Activated T-cell treated with anti-CD3 and anti-CD28 coated beads for 1 hour (primary cell): ENCODE results near the gene PMPCA.

Source experiments
- DNase-seq: peaks from one replicate; pipeline ENCODE4 v3.0.0-alpha.2; 2020; ENCODE audit warnings: low read depth

The PMPCA gene

DNA sequence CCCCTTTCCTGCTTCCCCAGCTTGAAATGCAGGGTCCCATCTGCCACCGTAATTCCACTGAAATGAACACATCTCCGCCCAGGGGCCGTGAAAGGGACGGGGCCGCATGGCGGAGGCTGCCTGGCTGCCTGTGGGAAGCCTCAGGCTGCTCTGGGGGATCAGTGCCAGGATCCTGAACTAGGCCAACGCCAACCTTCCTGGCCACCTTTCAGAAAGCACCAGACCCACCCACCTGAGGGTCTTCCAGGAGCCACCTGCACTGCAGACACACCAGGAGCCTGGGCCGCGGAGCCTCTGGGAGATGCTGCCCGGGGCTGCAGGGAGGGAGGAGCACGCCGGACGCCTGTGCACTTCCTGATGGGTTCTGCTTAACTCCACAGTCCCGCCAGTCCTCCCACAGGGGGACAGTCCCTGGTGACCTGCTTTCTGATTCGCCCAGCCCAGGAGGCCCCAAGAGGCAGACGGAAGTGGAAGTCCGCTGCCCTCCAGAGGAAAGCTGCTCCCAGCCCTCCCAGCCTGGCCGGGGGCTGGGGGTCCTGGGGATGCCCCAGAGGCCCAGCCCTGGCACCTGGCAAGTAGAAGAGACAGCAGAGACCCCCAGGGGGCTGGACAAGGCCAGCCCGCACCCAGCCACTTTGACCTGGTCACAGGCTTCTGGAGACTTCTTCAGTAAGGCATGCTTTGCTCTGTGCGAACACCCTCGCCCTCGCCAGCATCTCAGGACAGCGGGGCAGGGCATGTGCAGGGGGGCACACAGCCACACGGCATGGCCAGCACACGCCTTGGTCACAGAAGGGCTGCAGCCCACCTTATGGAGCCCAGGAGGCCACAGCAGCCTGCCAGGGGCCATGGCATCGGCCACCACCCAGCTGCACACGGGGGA lies 36.9 kb upstream of the PMPCA start, which contains the start of gene CARD9:
Gene CARD9, minus strand, starts transcription at position 370 of the 883 bp plus-strand sequence. CDS start 1,591 bp downstream, outside the sequence.
- DNase-seq, result no peak

DNA sequence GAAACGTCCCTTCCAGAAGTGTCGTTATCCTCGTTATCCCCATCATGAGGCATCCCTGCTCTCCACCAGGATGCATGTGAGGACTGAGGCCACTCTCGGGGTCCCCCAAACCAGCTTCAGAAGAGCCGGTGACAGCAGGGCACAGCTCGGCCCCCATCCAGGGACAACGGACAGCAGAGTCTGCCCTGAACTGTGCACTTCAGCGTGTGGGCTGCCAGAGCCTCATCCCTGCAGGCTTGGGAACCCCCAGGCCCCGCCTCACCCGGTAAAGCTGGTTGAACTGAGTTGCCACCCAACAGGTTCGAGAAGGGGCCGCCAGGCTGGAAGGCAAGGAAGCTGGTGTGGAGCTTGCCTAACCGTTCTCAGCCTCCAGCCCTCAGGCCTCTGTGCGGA lies 36.3 kb upstream of the PMPCA start:
- no peak for DNase-seq

DNA sequence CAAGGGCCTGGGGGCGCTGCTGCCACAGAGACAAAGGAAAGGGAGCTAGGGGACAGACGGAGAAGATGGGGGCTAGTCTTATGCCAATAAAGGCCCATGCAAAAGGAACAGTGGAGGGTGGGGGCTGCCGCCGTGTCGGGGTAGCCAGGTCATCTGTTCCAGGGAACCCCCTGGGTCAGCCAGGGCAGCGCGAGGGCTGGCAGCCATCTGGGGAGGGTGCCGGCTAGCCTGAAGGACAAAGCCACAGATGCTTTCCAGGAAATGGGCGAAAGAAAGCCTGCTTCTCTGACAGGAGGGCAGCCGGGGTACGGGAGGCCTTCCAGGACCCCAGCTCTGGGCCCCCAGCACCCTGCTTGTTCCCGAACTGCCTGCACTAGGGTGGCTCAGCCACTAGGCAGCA lies 35.4 kb upstream of the PMPCA start:
- DNase-seq, result no peak

DNA sequence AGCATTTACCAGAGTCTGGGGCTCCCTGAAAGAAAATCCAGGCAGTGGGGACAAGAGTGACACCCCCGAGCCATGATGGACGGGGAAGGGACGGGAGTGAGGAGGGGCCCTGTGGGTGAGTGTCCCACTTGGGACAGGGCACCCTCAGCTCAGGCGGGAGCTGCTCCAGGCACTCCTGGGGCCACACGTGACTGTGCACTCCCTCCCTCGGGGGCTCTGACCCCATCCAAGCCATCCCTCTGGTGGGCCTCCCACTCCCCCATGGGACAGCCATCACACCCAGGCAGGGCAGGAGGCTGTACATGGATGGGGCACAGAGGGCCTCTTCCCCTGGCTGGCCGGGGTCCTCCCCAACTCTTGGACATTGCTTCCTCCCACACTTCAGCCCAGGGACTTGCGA lies 34.0 kb upstream of the PMPCA start:
- no peak for DNase-seq

DNA sequence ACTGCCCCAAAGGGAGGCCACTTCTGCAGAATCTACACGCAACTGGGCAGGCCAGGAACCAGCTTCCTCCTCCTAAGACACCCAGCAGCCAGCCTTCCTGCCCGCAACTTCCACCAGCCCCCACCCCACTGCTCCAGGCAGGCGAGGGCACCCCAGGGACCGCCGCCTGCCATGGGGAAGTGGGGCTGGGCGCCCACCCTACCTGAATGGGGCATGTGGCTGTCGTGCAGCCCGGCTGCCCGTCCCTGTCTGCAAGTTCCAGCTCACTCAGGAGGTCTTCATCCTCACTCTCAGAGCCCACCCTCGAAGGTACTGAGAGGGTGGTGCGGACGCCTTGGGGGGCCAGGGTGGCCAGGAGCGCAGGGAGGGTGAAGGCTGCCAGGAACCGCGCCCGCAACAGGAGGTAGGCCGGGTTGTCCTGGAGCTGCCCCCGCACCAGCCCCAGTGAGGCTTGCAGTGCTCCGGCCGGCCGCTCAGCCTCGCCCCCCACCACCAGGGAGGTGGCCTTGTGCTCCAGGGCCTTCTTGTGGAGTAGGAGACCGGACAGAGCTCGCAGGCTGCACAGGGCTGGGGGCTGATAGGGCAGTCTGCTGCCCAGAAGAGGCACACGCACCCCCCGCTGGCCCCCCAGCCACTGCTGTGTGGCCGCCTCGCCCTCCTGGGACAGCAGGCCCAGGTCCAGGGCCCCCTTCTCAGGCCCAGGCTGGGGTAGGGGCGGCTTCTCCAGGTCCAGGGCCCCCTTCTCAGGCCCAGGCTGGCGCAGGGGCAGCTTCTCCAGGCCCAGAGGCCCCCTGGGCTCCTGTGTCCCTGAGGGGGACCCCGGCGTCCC lies 32.9 kb upstream of the PMPCA start:
- no peak for DNase-seq

DNA sequence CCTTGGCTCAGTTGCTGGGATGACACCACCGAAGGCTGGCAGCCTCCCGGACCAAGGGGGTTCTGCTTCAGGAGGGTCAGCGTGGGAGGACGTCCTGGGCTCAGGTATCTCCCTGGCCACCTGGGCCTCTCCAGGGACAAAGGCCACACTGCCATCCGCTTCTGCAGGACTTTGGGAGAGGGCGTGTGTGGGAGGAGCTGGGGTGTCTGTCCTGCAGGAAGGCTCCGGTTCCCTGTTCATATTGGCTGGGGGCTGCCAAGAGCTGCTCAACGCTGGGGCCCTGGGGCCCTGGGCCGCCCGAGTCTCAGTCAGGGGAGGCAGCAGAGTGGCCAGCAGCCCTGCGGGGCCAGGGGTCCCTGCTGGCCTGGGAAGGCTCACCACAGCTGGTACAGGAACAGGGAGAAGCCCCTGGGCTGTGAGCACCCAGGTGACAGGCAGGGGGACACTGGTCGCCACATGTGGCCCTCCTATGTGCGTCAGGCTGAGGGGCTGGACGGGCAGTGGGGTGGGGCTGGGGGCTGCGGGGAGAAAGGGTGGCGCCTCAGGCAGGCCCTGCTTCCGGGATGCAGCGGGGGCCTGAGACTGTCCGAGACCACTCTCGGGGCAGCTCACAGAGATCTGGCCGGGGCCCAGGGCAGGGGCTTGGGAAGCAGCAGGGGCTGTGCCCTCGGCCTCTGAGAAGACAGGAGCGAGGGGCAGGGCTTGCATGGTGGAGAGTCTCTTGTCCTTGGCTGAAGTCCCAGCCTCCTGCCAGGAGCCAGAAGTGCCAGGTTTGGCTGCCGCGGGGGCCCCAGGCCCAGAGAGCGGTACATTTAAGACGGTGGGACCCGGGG lies 32.1 kb upstream of the PMPCA start:
- no peak for DNase-seq

DNA sequence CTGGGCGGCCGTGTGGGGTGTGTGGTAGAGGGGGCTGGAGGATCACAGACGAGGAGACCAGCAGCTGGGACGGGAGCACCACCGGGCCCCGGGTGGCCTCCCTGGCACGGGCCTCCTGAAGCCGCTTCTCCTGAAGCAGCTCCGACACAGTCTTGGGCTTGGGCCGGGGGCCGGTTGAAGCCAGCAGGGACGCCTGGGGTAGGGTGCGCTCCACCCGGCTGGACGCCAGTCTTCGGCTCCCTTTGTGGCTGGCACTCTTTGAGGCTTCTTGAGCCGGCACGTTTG lies 31.5 kb upstream of the PMPCA start:
- DNase-seq, result no peak

DNA sequence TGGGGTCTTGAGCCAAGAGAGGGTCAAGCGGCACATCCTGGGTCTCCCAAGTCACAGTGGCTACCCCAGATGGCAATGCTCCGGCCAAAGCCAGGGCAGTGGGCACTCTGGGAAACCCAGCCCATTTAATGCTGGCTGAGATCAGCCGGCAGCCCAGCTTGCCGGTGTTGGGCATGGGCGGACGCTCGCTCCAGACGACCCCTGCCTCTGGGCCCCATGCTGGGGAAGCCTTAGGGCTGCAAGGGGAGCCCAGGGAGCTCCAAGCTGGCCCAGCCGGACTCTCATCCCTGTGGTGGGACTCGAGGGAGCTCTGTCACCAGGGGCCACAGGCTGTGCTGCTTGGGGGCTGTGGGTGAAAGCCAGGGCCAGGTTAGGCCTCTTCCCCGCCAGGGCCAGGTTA lies 31.1 kb upstream of the PMPCA start:
- DNase-seq, result no peak

DNA sequence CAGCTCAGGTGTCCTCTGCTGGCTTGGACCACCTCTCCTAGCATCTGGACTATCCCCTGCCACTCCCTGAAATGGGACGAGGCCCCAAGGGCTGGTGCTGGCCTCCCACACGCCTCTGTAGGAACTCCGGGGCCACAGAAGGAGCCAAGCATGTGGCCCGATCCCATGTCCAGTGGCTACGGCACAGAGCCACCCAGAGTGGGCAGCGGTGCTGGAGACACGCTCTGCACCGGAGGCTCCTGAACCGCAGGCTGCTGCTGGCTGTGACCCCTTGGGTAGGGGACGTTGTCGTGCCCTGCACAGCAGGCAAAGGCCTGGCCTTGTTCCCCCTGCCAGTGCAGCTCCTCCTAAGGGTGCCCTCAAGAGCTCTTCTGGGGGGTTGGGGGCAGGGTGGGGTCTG lies 30.6 kb upstream of the PMPCA start:
- DNase-seq, result no peak

DNA sequence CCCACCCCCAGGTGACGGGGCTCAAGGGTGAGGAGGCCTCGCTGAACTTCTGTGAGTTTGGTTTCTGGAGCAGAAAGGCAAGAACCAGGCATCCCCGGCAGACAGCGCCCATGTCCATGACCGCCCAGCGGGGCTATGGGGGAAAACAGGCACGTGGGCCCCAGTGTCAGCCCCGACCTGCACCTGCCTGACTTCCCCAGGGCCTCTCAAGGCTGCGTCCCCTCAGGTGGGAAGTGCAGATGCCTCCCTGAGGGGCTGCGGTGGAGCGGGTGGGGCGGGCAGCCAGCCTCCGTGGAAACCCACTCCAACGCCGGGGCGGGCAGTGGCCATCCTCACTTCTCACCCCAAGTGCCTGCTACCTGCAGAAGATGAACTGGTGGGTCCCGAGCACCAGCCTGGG lies 30.1 kb upstream of the PMPCA start:
- no peak for DNase-seq

DNA sequence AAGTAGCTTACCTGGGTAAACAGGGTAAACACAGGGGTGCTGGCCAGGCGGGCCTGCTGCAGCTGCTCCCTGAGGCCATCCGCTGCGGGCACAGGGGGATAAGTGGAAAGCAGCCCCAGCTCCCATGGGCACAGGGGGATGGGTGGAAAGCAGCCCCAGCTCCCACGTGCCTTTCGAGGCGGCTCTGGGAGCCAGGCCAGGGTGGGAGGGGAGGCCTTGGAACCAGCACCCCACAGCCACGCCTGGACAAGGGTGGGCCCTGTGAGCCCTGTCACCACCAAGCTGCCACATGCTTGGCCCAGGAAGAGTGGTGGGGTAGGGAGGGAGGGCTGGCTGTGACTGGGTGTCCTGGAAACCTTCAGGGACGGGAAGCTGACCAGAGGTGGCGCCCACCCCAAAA lies 29.1 kb upstream of the PMPCA start:
- no peak for DNase-seq

DNA sequence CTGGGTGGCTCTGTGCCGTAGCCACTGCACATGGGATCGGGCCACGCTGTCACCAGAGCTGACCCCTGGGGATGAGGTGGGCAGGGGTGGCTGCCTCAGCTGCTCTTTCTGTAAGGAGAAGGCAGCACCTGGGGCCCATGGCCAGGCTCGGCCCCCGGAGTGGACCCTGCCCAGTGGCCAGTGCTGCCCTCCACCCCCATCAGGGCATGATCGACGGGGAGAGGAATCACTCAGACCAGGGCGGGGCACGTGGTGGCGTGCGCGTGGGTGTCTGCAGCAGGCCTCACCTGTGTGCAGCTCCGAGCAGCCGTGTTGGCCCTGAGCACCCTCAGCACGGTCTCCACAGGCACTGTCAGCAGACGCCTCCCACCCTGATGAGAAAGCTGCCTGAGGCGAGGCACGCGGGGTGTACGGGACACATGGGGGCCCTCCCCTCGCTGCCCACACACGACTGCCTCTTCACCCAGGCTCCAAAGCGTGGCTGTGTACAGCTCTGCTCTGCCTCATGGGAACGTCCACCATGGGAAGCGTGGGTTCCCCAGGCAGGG lies 28.4 kb upstream of the PMPCA start:
- no peak for DNase-seq

DNA sequence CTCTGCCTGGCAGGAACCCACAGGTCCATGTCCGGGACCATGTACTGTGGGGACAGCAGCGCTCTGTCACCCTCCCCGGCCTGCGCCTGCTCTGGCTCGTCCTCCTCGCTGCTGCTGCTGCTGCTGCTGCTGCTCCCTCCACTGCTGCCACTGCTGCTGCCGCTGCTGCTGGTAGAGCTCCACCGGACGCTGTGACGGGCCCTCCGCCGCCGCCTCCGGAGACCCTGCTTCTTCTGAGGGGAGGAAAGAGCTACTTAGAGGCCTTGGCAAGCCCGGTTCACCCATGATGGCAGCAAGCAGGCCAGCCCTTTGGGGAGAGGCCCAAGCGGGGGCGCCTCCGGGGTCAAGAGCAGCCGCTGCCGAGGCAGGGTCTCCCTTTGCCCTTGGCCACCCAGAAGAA lies 27.0 kb upstream of the PMPCA start:
- DNase-seq, result no peak

DNA sequence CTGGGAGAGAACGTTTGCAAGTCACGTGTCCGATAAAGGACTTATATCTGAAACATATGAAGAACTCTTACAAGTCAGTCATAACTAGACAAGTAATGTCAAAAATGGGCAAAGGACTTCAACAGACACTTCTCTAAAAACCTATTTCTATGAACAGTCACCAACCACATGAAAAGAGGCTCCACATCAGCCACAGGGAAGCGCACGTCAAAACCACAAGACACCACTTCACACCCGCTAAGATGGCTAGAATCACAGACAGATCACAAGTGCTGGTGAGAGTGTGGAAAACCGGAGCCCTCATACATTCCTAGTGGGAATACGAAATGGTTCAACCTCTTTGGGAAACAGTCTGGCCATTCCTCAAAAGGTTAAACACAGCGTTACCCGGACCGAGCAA lies 25.4 kb upstream of the PMPCA start:
- DNase-seq, result no peak

DNA sequence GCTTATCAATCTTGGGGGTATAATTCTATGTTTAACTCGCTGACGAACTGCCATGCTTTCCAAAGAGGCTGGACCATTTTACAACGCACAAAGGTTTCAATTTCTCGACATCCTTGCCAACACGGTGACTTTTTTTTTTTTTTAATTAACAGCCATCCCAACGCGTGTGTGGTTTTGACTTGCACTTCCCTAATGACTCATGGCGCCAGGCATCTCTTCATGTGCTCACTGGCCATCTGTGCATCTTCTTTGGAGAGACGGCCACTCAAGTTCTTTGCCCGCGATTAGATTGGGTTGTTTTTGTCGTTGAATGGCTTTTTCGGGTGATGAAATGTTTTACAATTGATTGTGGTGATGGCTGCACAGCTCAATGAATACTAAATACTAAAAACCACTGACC lies 24.4 kb upstream of the PMPCA start:
- no peak for DNase-seq

DNA sequence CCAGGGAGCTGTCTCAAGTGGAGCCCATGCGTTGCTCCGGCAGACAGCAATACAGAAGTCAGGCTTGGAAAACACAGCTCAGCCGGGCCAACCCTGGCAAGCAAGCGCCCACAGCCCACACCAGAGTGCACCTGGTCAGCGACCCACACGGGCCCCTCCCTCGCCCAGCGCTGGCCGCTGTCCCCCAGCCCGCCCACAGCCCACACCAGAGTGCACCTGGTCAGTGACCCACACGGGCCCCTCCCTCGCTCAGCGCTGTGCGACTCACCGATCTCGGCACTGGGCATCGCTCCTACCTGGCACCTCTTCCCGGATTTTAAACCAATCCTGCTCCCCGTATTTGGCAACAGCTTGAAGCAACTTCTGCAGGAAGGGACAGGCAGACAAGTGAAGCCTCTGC lies 23.2 kb upstream of the PMPCA start:
- DNase-seq, result no peak

DNA sequence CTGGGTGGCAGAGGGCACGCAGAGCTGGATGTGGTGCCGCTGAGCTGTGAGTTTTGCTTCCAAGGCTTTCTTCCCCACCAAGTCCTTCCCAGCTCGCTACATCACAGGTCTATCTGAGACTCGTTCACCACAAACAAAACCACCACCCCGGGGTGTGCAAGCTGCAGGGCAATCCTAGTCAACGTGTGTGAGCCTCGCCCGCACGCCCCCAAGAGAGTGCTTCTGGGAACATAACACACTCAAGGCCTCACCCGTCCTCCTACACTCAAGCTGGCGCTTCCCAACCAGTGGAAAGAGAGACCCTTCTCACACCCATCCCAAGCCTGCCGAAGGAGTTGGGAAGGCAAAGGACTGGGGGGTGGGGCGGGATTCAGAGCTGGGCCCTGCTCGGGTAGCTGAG lies 21.1 kb upstream of the PMPCA start:
- no peak for DNase-seq

DNA sequence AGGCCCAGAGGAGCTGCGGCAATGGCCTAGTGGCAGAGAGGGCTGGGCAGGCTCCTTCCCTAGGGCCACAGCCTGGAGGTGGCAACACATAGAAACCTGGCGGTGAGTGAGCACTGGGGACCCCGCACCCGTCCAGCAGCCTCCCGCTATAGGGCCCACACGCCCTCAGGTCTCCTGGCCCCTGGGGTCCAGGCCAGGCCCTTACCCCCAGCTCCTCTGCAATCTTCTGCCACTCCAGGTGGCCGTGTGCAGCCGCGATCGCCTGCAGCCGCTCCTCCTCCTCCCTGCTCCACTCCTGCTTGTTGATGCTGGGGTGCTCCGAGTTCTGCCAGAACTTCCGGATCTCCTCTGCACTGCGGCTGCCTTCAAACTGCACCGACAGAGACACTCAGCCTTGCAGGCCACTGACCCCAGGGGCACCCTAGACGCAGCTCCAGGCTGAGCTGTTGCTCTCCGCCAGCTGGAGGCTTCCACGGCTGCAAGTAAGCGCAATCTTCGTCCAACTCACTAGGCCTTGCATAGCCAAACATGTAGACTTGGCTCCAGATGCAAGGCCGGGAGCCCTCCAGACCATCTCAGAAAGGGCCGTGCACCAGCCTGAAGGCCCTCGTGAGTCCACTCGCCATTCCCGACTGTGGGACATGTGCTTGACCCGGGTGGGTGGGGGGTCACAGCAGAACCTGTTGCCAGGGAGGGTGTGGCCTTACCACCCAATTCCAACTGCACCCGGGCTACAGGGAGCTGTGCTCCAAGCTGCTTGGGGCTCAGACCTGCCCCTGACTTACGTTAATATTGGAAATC lies 18.5 kb upstream of the PMPCA start:
- no peak for DNase-seq

DNA sequence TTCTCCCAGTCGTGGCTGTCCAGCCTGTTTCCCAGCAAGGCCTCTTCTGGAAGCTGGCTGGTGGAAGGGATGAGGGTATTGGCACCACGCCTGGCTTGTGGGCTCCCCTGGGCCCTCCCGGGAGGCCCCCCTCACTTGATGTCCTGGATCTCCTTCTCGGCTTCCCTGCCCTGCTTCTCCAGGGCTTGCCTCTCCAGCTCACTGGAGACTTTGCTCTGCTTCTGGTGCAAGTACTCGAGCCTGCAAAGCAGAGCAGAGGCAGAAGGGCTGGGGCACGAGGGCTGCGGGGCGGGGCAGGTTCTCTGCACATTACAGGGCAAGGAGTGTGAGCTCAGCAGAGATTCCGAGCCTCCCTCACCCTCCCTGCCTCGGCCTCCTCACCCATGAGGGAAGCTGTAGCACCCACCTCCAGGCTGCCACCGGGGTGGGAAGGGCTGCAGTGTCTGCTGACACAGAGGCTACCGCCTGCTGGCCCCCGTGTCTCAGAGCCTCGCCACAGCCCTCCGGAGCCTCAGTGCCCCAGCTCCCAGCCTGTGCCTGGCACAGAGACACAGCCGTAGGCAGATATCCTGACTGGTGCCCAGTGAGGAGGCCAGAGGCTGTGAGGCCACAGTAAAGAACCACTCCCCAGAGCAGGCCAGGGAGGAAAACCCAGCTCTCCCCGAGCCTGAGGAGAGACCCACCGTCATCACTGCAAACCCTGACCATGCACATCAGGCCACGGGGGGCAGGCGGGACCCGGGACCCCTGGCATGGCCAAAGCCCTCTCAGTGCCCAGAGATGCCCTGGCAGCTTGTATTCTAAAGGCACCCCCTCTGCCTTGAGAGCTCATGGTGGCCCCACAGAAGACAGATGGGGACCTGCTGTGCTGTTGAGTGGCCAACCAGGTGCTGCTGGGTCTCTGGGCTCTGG lies 17.7 kb upstream of the PMPCA start:
- no peak for DNase-seq

DNA sequence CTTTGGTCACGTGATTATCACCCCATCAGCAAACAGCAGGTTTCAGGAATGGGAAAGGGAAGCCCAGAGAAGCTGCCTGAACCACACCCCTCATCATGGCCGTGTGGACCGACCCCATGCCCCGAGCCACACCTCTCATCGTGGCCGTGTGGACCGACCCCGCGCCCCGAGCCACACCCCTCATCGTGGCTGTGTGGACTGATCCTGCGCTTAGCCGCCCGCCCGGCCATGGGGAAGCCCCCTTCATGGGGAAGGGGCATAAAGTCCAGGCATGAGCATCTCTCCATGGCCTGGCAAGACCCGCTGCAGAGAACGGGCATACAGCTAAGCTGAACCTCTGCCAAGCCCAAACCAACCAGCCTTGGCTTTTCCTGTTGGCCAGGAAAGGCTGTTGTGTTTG lies 16.9 kb upstream of the PMPCA start:
- DNase-seq, result no peak
